Embryonic facial prominence (tissue), 1 donor: ENCODE measurements around the gene RNASEH2A.
"Not testable (repeated sequence)": the region's sequence is repeated elsewhere in the genome, so short reads cannot be mapped to it uniquely, and the experiment has no call there.

ENCODE experiments used
- DNase-seq: peaks from one replicate; pipeline ENCODE4 v3.0.0-alpha.2; 2016; ENCODE audit errors: extremely low spot score

RNASEH2A gene

GRCh38 chr19:12833418-12833737, 27.0 kb downstream of the RNASEH2A start:
- no peak for DNase-seq

- DNase-seq, result no peak
These were observed 27.6 kb downstream of the RNASEH2A start for GRCh38 chr19:12833738-12834565.

GRCh38 chr19:12834566-12834943, 28.2 kb downstream of the RNASEH2A start, which contains the start of gene RTBDN:
TSS of gene RTBDN (minus strand) at chr19:12834579. CDS start at chr19:12829979, 4,600 bp downstream.
- no peak for DNase-seq

GRCh38 chr19:12834976-12835757, 28.8 kb downstream of the RNASEH2A start:
- DNase-seq, result no peak

- no peak for DNase-seq
These were observed 30.1 kb downstream of the RNASEH2A start for GRCh38 chr19:12836529-12836863.

GRCh38 chr19:12837225-12837624, 30.8 kb downstream of the RNASEH2A start:
- DNase-seq, result no peak

GRCh38 chr19:12838182-12838885, 31.9 kb downstream of the RNASEH2A start, which contains the start of gene MAST1:
TSS of gene MAST1 (plus strand) at chr19:12838515. CDS start at chr19:12838573, 58 bp downstream.
- no peak for DNase-seq

GRCh38 chr19:12838886-12839756, 32.7 kb downstream of the RNASEH2A start:
- DNase-seq, result no peak

GRCh38 chr19:12840091-12841079, 34.0 kb downstream of the RNASEH2A start:
- DNase-seq, result no peak

- no peak for DNase-seq
These were observed 34.7 kb downstream of the RNASEH2A start for GRCh38 chr19:12841094-12841493.

GRCh38 chr19:12842511-12842910, 36.1 kb downstream of the RNASEH2A start:
- no peak for DNase-seq

GRCh38 chr19:12843328-12843727, 36.9 kb downstream of the RNASEH2A start:
- no peak for DNase-seq

GRCh38 chr19:12843999-12844732, 37.8 kb downstream of the RNASEH2A start:
- DNase-seq, result no peak

- DNase-seq, result not testable (repeated sequence)
These were observed 40.2 kb downstream of the RNASEH2A start for GRCh38 chr19:12846613-12847012.

GRCh38 chr19:12847159-12848139, 41.1 kb downstream of the RNASEH2A start:
- DNase-seq, result no peak

GRCh38 chr19:12856653-12857052, 50.3 kb downstream of the RNASEH2A start:
- DNase-seq, result no peak

- DNase-seq, result no peak
These were observed 51.9 kb downstream of the RNASEH2A start for GRCh38 chr19:12858041-12858928.
